ENCODE data around the gene PLK5.

PLK5 gene

GRCh38 chr19:1512671-1513498 lies 11.0 kb upstream of the PLK5 start, which contains the start of gene ADAMTSL5:
Gene ADAMTSL5 (minus strand): TSS chr19:1513019. CDS start chr19:1510943, 2,076 bp downstream.
- H3K4me1 ChIP-seq = peaks cover 1% of the 10 kb centered on the region
- H3K27ac ChIP-seq = no peak within 1 kb of the TSS
- H3K4me2 ChIP-seq (ENCODE audit: low read length) = peak within 1 kb of the TSS; percentile 60
- H3K79me2 ChIP-seq = no peaks in the 10 kb centered on the region
- H3K9ac ChIP-seq = no peak within 1 kb of the TSS
- H3K4me3 ChIP-seq (ENCODE audit: low read depth, low read length) = peak within 1 kb of the TSS; percentile 60
- TF ChIP-seq CTCF (IDR thresholded peaks at IDR 0.05) = no peak
- no peaks in the 10 kb centered on the region for H3K36me3 ChIP-seq (ENCODE audit: control insufficient read depth, insufficient read depth, low read length)
- H2AFZ ChIP-seq = peak within 1 kb of the TSS; percentile 69
- no peaks in the 10 kb centered on the region for H3K27me3 ChIP-seq (ENCODE audit: control insufficient read depth, insufficient read depth, low read length)
- H3K9me3 ChIP-seq (ENCODE audit: control insufficient read depth, low read length) = no peaks in the 10 kb centered on the region

- peak overlapping the region; percentile 60 for H3K4me3 ChIP-seq (ENCODE audit: low read depth, low read length)
These were observed 10.2 kb upstream of the PLK5 start for GRCh38 chr19:1513499-1514294.

DNA sequence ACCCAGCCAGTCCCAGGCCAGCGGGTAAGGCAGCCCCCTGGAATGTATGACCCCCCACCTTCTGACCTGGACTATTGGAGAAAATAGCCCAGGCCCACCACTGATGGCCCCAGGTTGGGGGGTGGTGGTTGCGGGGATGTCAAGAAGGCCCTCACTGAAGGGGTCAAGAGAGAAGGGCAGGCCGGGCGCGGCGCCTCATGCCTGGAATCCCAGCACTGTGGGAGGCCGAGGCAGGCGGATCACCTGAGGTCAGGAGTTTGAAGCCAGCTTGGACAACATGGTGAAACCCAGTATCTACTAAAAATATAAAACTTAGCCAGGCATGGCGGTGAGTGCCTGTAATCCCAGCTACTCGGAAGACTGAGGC lies 9.6 kb upstream of the PLK5 start:
- Histone ChIP-seq H3K79me2 (no peaks in the 10 kb centered on the region), H3K4me1 (no peaks in the 10 kb centered on the region), H3K27me3 (ENCODE audit: control insufficient read depth, insufficient read depth, low read length) (no peaks in the 10 kb centered on the region), H3K4me2 (ENCODE audit: low read length) (no peak overlapping the region), H2AFZ (no peak overlapping the region), H3K27ac (no peak overlapping the region), H3K9me3 (ENCODE audit: control insufficient read depth, low read length) (no peaks in the 10 kb centered on the region), H3K9ac (no peak overlapping the region), H3K36me3 (ENCODE audit: control insufficient read depth, insufficient read depth, low read length) (no peaks in the 10 kb centered on the region), H3K4me3 (ENCODE audit: low read depth, low read length) (no peak overlapping the region)
- TF ChIP-seq CTCF (IDR thresholded peaks at IDR 0.05) = no peak

More at GRCh38 chr19:1513499-1514294, 10.2 kb upstream of the PLK5 start:
- H3K9ac ChIP-seq = no peak overlapping the region
- H3K9me3 ChIP-seq (ENCODE audit: control insufficient read depth, low read length) = no peaks in the 10 kb centered on the region
- no peaks in the 10 kb centered on the region for H3K4me1 ChIP-seq
- H3K27ac ChIP-seq = no peak overlapping the region
- H2AFZ ChIP-seq = peak overlapping the region; percentile 68
- no peaks in the 10 kb centered on the region for H3K27me3 ChIP-seq (ENCODE audit: control insufficient read depth, insufficient read depth, low read length)
- TF ChIP-seq CTCF (IDR thresholded peaks at IDR 0.05) = peak; percentile 59
- H3K79me2 ChIP-seq = no peaks in the 10 kb centered on the region
- H3K36me3 ChIP-seq (ENCODE audit: control insufficient read depth, insufficient read depth, low read length) = no peaks in the 10 kb centered on the region
- H3K4me2 ChIP-seq (ENCODE audit: low read length) = peak overlapping the region; percentile 55

DNA sequence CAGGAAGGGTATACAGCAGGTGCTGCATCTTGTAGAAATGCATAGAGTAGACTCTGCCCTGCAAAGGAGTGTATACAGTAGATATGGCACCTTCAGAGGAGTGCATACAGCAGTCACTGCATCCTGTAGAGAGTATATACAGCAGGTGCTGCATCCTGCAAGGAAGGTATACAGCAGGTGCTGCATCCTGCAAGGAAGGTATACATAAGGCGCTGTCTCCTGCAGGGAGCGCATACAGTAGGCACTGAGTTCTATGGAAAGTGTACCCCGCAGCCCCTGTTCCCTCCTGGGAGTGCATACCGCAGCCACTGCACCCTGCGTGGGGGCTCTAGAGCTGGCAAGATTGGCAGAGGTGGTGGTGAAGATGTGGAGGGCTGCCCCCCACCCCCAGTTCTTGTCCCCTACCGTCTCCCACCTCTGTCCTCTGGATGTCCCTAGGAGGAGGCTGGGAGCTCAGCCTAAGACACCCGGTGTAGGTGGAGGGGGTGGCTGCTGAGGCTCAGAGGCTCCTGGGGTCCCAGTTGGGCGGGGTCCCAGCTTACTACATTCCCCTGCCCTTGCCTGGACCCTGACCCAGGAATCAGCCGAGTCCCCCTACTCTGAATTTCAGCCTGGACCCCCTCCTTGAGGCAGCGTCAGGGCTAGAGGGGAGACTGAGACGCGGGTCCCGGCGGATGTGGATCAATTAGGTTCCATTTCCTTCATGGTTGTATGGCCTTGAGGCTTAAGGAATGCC lies 8.7 kb upstream of the PLK5 start:
- no peaks in the 10 kb centered on the region for H3K9me3 ChIP-seq (ENCODE audit: control insufficient read depth, low read length)
- no peaks in the 10 kb centered on the region for H3K79me2 ChIP-seq
- no peak overlapping the region for H3K4me2 ChIP-seq (ENCODE audit: low read length)
- H3K4me1 ChIP-seq = no peaks in the 10 kb centered on the region
- no peaks in the 10 kb centered on the region for H3K36me3 ChIP-seq (ENCODE audit: control insufficient read depth, insufficient read depth, low read length)
- no peaks in the 10 kb centered on the region for H3K27me3 ChIP-seq (ENCODE audit: control insufficient read depth, insufficient read depth, low read length)
- TF ChIP-seq CTCF (IDR thresholded peaks at IDR 0.05) = no peak
- H3K9ac ChIP-seq = no peak overlapping the region
- no peak overlapping the region for H3K27ac ChIP-seq
- no peak overlapping the region for H3K4me3 ChIP-seq (ENCODE audit: low read depth, low read length)
- no peak overlapping the region for H2AFZ ChIP-seq
